Stimulated activated naive CD8-positive, alpha-beta T cell treated with anti-CD3 and anti-CD28 coated beads, Interleukin-15, Interleukin-2, amounts not matched to agents 100 ng/mL and 50 ng/mL, for 24 hours (primary cell): ENCODE measurements around the gene HEXIM2.

ENCODE experiments used
- H3K27ac Mint-ChIP-seq: one replicate; pipeline ENCODE4 v1.8.0; 2021; ENCODE audit warnings: mild to moderate bottlenecking, mixed read lengths
- H3K27me3 Mint-ChIP-seq: one replicate; pipeline ENCODE4 v1.8.0; 2021; ENCODE audit warnings: mixed read lengths
- H3K36me3 Mint-ChIP-seq: one replicate; pipeline ENCODE4 v1.8.0; 2021; ENCODE audit warnings: low read depth, mixed read lengths
- H3K4me1 Mint-ChIP-seq: one replicate; pipeline ENCODE4 v1.8.0; 2021; ENCODE audit warnings: low read depth, mixed read lengths
- H3K4me3 Mint-ChIP-seq: one replicate; pipeline ENCODE4 v1.8.0; 2021; ENCODE audit warnings: mild to moderate bottlenecking, mixed read lengths
- H3K9me3 Mint-ChIP-seq: one replicate; pipeline ENCODE4 v1.8.0; 2021; ENCODE audit warnings: mixed read lengths

HEXIM2 gene

DNA sequence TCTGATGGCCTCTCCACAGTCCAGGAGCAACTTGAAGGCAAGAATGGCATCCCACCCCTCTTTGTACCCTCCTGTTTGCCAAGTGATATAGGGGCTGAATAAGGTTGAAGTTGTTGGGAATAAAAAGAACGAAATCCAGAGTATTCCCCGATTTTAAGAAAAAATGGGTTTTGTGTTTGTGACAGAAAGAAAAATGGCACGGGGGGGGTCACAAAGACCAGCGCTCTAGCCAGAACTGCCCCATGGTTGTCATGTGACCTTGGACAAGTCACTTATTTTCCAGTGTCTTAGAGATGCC, 15.1 kb upstream of the HEXIM2 start:
- H3K27me3 Mint-ChIP-seq, result no peaks in the 10 kb centered on the region
- peaks cover 29% of the 10 kb centered on the region for H3K36me3 Mint-ChIP-seq
- H3K4me3 Mint-ChIP-seq, result peak overlapping the region; percentile 94
- peaks cover 55% of the 10 kb centered on the region for H3K4me1 Mint-ChIP-seq
- no peaks in the 10 kb centered on the region for H3K9me3 Mint-ChIP-seq
- peak overlapping the region; percentile 100 for H3K27ac Mint-ChIP-seq

DNA sequence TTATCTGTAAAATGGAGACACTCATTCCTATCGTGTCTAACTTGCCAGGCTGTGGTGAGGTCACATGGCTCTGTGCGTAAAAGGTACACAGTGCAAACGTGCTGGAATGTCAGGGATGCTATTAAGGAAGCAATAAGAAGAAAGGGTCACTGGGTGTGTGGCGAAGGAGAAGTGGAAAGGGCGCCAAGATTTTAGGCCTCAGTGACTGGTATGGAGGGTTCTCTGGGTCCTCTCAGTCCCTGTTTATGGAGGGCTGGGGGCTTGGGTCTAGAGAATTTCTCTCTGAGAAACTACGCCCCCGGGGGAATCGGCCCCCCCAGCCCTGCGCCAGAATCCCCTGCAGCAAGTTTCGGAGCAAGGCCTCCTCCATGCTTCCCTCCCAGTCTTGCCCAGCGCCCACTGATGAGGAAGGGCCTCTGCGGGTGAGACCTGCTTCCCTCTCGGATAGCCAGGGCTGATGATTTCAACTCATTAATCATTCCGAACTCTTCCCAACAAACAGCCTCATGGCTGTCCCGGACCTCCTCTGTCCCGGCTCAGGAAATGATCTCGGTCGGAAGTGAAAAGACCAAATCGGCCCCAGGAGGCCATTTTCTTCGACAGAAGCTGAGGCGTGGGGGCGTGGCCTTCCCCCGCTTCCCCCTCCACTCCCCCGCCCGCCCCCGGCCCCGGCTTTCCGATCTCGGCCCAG, 14.6 kb upstream of the HEXIM2 start:
- Mint-ChIP-seq H3K27me3 (no peaks in the 10 kb centered on the region), H3K27ac (peak overlapping the region; percentile 100), H3K9me3 (no peaks in the 10 kb centered on the region), H3K36me3 (peaks cover 29% of the 10 kb centered on the region), H3K4me1 (peaks cover 60% of the 10 kb centered on the region), H3K4me3 (peak overlapping the region; percentile 94)

GRCh38 chr17:45147581-45148182, 14.0 kb upstream of the HEXIM2 start:
- Mint-ChIP-seq H3K36me3 (peaks cover 29% of the 10 kb centered on the region), H3K27ac (peak overlapping the region; percentile 100), H3K27me3 (no peaks in the 10 kb centered on the region), H3K4me3 (peak overlapping the region; percentile 94), H3K9me3 (no peaks in the 10 kb centered on the region), H3K4me1 (peaks cover 60% of the 10 kb centered on the region)

DNA sequence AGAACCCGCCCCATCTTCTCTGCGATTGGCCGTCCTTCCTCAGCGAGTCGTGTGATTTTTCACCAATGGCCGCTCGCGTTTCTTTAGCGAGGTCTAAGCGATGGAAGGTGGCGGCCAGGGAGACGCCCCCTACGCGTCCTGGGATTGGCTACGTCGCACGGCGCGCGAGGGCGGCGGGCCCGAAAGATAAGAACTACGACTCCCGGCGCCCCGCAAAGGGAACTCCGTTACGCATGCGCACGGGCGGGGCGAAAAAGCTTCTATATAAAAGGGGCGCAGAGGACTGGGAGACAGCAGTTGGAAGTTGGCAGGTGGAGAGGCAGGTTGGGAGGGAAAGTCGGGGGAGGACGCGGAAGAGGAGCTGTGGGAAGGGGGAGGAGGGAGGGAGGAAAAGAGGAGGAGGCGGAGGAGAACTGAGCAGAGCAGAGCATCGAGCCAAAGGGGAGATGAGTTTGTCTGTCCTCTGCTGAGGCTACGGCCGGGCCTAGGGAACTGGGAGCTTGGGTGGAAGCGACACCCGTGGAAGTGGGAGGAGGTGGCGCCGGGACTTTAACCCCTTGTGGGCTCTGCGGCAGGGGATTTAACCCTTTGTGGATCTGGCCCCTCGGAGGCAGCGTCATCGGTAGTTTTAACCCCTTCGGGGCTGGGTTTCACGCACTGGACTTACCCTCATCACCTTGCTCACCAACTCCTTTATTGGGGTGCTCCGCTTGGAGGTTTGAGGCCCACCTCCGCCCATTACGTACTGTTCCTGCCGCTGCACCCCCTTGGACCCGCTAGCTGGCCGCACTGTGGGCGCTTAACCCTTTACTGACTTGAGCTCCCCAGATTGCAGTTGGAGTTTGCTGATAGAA, 13.3 kb upstream of the HEXIM2 start, which contains the start of gene HEXIM1:
Gene HEXIM1 (plus strand): TSS at position 293 of the 854 bp plus-strand sequence. CDS start 716 bp downstream, outside the sequence.
- H3K4me1 Mint-ChIP-seq, result peaks cover 58% of the 10 kb centered on the region
- H3K4me3 Mint-ChIP-seq, result peak within 1 kb of the TSS; percentile 94
- no peaks in the 10 kb centered on the region for H3K9me3 Mint-ChIP-seq
- H3K36me3 Mint-ChIP-seq, result peaks cover 29% of the 10 kb centered on the region
- peak within 1 kb of the TSS; percentile 100 for H3K27ac Mint-ChIP-seq
- no peaks in the 10 kb centered on the region for H3K27me3 Mint-ChIP-seq

DNA sequence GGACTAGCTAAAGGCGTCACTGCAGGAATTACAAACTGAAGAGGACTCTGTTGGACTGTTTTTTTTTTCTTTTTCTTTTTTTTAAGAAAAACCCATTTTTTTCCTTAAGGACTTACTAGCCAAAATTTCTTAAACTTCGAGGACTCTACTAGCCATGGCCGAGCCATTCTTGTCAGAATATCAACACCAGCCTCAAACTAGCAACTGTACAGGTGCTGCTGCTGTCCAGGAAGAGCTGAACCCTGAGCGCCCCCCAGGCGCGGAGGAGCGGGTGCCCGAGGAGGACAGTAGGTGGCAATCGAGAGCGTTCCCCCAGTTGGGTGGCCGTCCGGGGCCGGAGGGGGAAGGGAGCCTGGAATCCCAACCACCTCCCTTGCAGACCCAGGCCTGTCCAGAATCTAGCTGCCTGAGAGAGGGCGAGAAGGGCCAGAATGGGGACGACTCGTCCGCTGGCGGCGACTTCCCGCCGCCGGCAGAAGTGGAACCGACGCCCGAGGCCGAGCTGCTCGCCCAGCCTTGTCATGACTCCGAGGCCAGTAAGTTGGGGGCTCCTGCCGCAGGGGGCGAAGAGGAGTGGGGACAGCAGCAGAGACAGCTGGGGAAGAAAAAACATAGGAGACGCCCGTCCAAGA, 12.5 kb upstream of the HEXIM2 start:
- Mint-ChIP-seq H3K27me3 (no peaks in the 10 kb centered on the region), H3K27ac (peak overlapping the region; percentile 100), H3K36me3 (peaks cover 29% of the 10 kb centered on the region), H3K4me3 (peak overlapping the region; percentile 94), H3K4me1 (peaks cover 51% of the 10 kb centered on the region), H3K9me3 (no peaks in the 10 kb centered on the region)

GRCh38 chr17:45149669-45150664, 11.7 kb upstream of the HEXIM2 start:
- H3K27ac Mint-ChIP-seq, result peak overlapping the region; percentile 100
- H3K4me3 Mint-ChIP-seq, result peak overlapping the region; percentile 94
- H3K9me3 Mint-ChIP-seq, result no peaks in the 10 kb centered on the region
- no peaks in the 10 kb centered on the region for H3K27me3 Mint-ChIP-seq
- peaks cover 48% of the 10 kb centered on the region for H3K4me1 Mint-ChIP-seq
- peaks cover 29% of the 10 kb centered on the region for H3K36me3 Mint-ChIP-seq

GRCh38 chr17:45150911-45151809, 10.5 kb upstream of the HEXIM2 start:
- Mint-ChIP-seq H3K4me3 (peak overlapping the region; percentile 94), H3K4me1 (peaks cover 48% of the 10 kb centered on the region), H3K27me3 (no peaks in the 10 kb centered on the region), H3K27ac (peak overlapping the region; percentile 56), H3K9me3 (no peaks in the 10 kb centered on the region), H3K36me3 (peaks cover 29% of the 10 kb centered on the region)

DNA sequence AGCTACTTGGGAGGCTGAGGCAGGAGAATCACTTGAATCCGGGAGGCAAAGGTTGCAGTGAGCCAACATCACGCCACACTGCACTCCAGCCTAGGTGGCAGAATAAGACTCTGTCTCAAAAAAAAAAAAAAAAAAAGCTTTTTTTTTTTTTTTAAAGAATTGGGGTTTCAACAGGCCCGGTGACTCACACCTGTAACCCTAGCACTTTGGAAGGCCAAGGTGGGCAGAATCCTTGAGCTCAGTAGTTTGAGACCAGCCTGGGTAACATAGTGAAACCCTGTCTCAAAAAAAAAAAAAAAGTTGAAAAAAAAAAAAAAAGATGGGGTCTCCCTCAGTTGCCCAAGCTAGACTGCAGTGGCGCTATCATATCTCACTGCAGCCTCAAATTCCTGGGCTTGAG, 6.6 kb upstream of the HEXIM2 start:
- peaks cover 59% of the 10 kb centered on the region for H3K4me1 Mint-ChIP-seq
- H3K27me3 Mint-ChIP-seq, result no peaks in the 10 kb centered on the region
- H3K4me3 Mint-ChIP-seq, result no peak overlapping the region
- H3K36me3 Mint-ChIP-seq, result peaks cover 30% of the 10 kb centered on the region
- H3K27ac Mint-ChIP-seq, result no peak overlapping the region
- no peaks in the 10 kb centered on the region for H3K9me3 Mint-ChIP-seq

GRCh38 chr17:45155483-45155882, 6.2 kb upstream of the HEXIM2 start:
- Mint-ChIP-seq H3K9me3 (no peaks in the 10 kb centered on the region), H3K4me1 (peaks cover 60% of the 10 kb centered on the region), H3K27ac (no peak overlapping the region), H3K27me3 (no peaks in the 10 kb centered on the region), H3K4me3 (no peak overlapping the region), H3K36me3 (peaks cover 30% of the 10 kb centered on the region)

GRCh38 chr17:45156242-45156641, 5.4 kb upstream of the HEXIM2 start:
- no peak overlapping the region for H3K4me3 Mint-ChIP-seq
- no peaks in the 10 kb centered on the region for H3K27me3 Mint-ChIP-seq
- H3K27ac Mint-ChIP-seq, result peak overlapping the region; percentile 7
- peaks cover 55% of the 10 kb centered on the region for H3K4me1 Mint-ChIP-seq
- peaks cover 27% of the 10 kb centered on the region for H3K36me3 Mint-ChIP-seq
- H3K9me3 Mint-ChIP-seq, result no peaks in the 10 kb centered on the region

GRCh38 chr17:45160447-45161287, 1.0 kb upstream of the HEXIM2 start:
- H3K36me3 Mint-ChIP-seq, result peaks cover 26% of the 10 kb centered on the region
- H3K27ac Mint-ChIP-seq, result peak overlapping the region; percentile 99
- H3K4me1 Mint-ChIP-seq, result peaks cover 56% of the 10 kb centered on the region
- H3K27me3 Mint-ChIP-seq, result no peaks in the 10 kb centered on the region
- no peaks in the 10 kb centered on the region for H3K9me3 Mint-ChIP-seq
- peak overlapping the region; percentile 100 for H3K4me3 Mint-ChIP-seq

GRCh38 chr17:45162025-45162687, 481 bp downstream of the HEXIM2 start:
- Mint-ChIP-seq H3K36me3 (peaks cover 26% of the 10 kb centered on the region), H3K27me3 (no peaks in the 10 kb centered on the region), H3K4me1 (peaks cover 45% of the 10 kb centered on the region), H3K27ac (peak overlapping the region; percentile 99), H3K4me3 (peak overlapping the region; percentile 100), H3K9me3 (no peaks in the 10 kb centered on the region)
